GM19193 (cell line): ENCODE data around the gene SSTR5.

Experiments
- POLR2A ChIP-seq: IDR thresholded peaks from 4 replicates; pipeline ENCODE4 v1.6.1; 2011; ENCODE audit not compliant: insufficient read depth, insufficient read length; ENCODE audit errors: extremely low read depth

SSTR5 gene

GRCh38 chr16:1074379-1074649 is 1.8 kb downstream of the SSTR5 start:
- no peak for TF ChIP-seq POLR2A

- TF ChIP-seq POLR2A, result no peak
These were observed 3.0 kb downstream of the SSTR5 start for GRCh38 chr16:1075546-1075945.

GRCh38 chr16:1076801-1077576 is 4.4 kb downstream of the SSTR5 start:
- TF ChIP-seq POLR2A, result no peak

GRCh38 chr16:1077877-1078578 is 5.5 kb downstream of the SSTR5 start:
- TF ChIP-seq POLR2A, result no peak

- TF ChIP-seq POLR2A, result no peak
These were observed 6.1 kb downstream of the SSTR5 start for GRCh38 chr16:1078579-1079021.

GRCh38 chr16:1079341-1079740 is 6.8 kb downstream of the SSTR5 start:
- no peak for TF ChIP-seq POLR2A

GRCh38 chr16:1079786-1080525 is 7.4 kb downstream of the SSTR5 start:
- no peak for TF ChIP-seq POLR2A

- TF ChIP-seq POLR2A, result no peak
These were observed 8.5 kb downstream of the SSTR5 start for GRCh38 chr16:1080801-1081733.

- no peak for TF ChIP-seq POLR2A
These were observed 9.3 kb downstream of the SSTR5 start for GRCh38 chr16:1081734-1082265.

GRCh38 chr16:1082266-1082951 is 9.9 kb downstream of the SSTR5 start:
- TF ChIP-seq POLR2A, result no peak

GRCh38 chr16:1082952-1083675 is 10.6 kb downstream of the SSTR5 start:
- no peak for TF ChIP-seq POLR2A

GRCh38 chr16:1084971-1085370 is 12.4 kb downstream of the SSTR5 start:
- no peak for TF ChIP-seq POLR2A
